ENCODE results near the gene CDKN2B-AS1.

DNA sequence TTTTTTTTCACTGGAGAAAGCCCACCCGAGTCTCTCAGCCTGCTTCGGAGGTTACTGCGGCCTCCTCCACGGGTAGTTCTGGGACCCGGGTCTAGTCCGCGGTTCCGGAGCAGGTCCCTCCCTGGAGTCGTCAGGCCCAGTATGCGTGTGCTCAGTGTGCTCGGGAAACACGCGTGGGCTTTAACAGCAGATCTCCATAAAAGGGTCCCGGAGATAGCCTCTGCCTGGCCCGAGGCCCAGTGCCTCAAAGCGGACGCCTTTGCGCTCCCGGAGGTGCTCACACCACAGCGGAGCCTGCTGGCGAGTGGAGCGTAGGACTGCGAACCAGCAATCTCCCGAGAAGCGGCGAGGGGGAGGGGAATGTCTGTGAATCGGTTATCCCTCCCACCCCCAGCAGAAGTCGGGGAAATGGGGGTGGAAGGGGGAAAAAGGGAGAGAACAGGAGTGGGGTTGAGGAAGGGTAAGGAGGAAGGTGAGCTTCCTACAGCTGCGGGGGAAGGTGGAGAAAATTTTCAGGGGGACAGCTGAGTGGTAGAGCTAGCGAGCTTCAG, 29.1 kb upstream of the CDKN2B-AS1 start:
- no peak for TF ChIP-seq POLR2A (IDR thresholded peaks at IDR 0.05)
- TF ChIP-seq, protein P1, sequence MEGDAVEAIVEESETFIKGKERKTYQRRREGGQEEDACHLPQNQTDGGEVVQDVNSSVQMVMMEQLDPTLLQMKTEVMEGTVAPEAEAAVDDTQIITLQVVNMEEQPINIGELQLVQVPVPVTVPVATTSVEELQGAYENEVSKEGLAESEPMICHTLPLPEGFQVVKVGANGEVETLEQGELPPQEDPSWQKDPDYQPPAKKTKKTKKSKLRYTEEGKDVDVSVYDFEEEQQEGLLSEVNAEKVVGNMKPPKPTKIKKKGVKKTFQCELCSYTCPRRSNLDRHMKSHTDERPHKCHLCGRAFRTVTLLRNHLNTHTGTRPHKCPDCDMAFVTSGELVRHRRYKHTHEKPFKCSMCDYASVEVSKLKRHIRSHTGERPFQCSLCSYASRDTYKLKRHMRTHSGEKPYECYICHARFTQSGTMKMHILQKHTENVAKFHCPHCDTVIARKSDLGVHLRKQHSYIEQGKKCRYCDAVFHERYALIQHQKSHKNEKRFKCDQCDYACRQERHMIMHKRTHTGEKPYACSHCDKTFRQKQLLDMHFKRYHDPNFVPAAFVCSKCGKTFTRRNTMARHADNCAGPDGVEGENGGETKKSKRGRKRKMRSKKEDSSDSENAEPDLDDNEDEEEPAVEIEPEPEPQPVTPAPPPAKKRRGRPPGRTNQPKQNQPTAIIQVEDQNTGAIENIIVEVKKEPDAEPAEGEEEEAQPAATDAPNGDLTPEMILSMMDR (IDR thresholded peaks at IDR 0.05) = no peak
